AG09319 (cell line): Measurements from ENCODE around the gene SERPINB8.

Source experiments
- DNase-seq: peaks from one replicate; pipeline ENCODE4 v3.0.0-alpha.2; 2010; ENCODE audit warnings: low read depth; ENCODE audit errors: extremely low read depth
- TF ChIP-seq, protein P1 (sequence below): IDR thresholded peaks from 2 replicates; pipeline ENCODE4 v1.5.1; 2011; ENCODE audit warnings: low read depth, mild to moderate bottlenecking, inconsistent platforms, low read length, moderate library complexity

SERPINB8 gene

DNA sequence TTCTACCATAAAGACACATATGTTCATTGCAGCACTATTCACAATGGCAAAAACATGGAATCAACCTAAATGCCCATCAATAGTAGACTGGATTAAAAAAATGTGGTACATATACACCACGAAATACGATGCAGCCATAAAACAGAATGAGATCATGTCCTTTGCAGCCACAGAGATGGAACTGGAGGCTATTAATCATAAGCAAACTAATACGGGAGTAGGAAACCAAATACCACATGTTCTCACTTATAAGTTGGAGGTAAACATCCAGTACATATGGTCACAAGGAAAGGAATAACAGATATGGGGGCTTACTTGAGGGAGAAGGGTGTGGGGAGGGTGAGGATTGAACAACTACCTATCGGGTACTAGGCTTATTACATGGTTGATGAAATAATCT is 13.1 kb upstream of the SERPINB8 start:
- TF ChIP-seq, protein P1, sequence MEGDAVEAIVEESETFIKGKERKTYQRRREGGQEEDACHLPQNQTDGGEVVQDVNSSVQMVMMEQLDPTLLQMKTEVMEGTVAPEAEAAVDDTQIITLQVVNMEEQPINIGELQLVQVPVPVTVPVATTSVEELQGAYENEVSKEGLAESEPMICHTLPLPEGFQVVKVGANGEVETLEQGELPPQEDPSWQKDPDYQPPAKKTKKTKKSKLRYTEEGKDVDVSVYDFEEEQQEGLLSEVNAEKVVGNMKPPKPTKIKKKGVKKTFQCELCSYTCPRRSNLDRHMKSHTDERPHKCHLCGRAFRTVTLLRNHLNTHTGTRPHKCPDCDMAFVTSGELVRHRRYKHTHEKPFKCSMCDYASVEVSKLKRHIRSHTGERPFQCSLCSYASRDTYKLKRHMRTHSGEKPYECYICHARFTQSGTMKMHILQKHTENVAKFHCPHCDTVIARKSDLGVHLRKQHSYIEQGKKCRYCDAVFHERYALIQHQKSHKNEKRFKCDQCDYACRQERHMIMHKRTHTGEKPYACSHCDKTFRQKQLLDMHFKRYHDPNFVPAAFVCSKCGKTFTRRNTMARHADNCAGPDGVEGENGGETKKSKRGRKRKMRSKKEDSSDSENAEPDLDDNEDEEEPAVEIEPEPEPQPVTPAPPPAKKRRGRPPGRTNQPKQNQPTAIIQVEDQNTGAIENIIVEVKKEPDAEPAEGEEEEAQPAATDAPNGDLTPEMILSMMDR, result no peak
- no peak for DNase-seq

DNA sequence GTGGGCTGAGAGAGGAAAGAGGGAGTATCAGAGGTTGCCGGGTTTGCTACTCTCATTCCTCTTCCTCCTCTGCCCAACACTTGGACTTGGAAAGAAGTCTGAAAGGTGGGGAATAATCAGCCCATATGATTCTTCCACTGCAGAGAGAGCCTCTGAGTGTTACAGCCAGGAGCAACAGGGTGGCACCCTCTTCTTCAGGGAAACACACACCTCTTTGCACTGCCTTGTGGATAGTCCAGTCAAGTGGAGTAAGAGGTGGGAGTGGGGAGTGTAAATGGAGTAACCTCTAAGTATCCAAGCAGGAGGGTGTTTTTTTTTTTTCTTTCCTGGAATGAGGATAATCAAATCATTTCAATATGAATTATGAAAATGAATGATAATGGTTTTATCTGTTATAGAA is 9.0 kb upstream of the SERPINB8 start:
- TF ChIP-seq, protein P1, result no peak
- DNase-seq, result no peak

DNA sequence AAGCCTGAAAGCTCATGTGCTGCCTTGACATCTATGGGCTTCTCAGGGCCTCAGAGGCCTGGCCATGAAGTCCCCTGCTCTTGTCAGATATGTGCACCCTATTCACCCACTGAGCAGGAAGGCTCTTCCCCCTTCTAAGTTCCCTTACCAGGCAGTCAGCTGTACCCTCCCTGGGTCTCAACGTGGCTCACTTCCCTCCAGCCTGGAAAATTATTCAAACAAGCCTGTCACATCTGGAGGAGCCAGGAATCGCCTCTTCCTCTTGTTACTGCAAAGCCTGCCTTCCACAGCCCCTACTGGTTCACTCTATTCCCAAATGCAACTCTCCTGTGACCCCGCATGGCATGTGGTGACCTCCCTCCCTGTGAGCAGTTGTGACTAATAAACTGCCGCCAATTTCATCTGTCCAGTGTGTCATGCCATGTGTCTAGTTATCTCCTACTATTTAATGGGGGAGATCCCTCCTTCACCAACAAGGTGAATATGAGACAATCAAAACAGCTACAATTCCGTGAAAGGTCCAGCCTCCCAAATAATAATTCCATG is 8.4 kb upstream of the SERPINB8 start:
- TF ChIP-seq, protein P1, result no peak
- DNase-seq, result no peak

DNA sequence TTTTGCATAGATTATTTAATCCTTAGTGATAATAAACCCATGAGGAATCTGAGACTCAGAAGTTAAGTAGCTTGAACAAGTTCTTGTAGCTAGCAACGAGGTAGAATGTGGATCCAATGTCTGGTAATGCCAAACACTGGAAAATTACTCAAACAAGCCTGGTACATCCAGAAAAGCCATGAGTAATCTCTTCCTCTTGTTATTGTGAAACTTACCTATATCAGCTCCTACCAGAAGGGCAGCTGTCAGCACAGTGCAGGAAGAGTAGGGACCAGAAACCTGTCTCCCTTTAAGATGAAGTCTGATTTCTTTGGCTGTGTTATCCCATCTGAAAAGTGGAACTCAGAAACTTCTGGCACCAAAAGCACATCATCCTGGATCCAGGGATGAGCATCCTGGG is 7.7 kb upstream of the SERPINB8 start:
- TF ChIP-seq, protein P1, result no peak
- no peak for DNase-seq

DNA sequence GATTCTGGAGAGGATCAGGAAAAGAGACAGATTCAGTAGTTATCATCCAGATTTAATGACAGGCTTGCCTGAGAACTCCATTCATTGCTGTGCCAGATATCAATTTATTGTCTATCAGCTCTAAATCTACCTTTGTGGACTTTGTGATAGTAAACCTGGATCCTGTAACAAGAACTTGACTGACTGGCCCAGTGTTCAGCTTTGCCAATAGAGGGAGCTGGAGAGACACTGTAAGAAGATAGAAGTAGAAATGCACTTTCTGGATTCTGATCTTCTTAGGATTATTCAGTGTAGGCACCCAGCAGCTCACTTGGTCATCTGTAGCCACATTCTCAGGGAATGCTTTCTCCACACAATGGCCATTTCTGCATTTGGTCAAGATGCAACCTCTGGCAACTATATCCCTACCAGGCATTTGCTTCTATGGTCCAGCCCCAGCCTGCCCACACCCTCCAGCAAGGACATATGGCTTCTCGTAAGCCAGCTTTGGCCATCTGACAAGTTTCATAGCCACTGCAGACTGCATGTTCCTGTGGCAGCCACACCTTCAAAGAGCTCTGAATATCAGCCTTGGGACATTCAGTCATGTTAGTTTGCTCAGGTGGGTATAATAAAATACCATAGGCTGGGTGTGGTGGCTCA is 6.1 kb upstream of the SERPINB8 start:
- TF ChIP-seq, protein P1, result peak; percentile 98
- peak; percentile 47 for DNase-seq

DNA sequence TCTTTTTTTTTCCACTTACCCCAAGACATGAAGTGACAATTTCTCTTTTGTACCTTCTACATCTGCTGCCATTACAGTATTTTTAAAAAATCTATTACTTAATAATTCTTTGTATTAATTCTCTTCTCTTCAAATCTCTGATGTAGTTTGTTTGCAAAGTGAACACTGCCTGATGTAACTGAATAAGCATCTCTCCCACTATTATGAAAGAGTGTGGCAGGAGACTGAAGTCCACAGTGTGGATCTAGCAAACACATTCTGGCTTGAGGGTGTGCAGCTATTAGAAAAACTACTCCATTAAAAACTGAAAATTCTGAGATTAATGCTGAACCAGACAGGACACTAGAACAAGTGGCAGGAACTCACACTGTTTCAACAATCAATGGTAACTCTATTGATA is 5.0 kb upstream of the SERPINB8 start:
- no peak for DNase-seq
- TF ChIP-seq, protein P1, result no peak

DNA sequence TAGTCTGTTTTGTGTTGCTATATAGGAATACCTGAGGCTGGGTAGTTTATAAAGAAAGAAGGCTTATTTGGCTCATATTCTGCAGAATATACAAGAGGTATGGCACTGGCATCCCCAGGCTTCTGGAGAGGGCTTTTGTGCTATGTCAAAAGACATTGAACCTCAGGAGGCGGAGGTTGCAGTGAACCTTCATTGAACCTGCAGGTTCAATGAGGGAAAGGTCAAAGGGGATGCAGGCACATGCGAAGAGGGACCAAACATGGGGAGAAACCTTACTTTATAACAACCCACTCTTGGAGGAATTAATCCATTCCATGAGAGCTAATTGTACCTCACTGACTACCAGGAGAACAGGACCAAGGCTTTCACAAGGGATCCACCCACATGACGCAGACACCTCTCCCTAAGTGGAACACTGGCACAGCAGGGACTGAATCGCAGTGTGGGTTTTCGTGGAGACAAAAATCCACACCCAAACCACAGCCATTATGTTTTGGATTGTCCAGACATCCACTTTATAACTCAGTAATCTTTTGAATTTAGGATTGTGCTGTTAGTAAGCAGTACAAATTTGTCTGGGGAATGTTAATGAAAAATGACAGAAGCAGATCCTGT is 4.1 kb upstream of the SERPINB8 start:
- TF ChIP-seq, protein P1, result no peak
- DNase-seq, result no peak
